Measurements from ENCODE around the gene ATP8B4.
A peak's percentile ranks its signal among the peaks of the same experiment; 100 is the strongest.
"Not testable (repeated sequence)": the region's sequence is repeated elsewhere in the genome, so short reads cannot be mapped to it uniquely, and the experiment has no call there.

The ATP8B4 gene

GRCh38 chr15:50003786-50004334 is 115.2 kb downstream of the ATP8B4 start:
- peak; percentile 77 for DNase-seq

GRCh38 chr15:49991587-49991986 is 127.4 kb downstream of the ATP8B4 start:
- no peak for DNase-seq

GRCh38 chr15:49990835-49991545 is 128.0 kb downstream of the ATP8B4 start:
- peak; percentile 1 for DNase-seq

GRCh38 chr15:49989498-49989897 is 129.5 kb downstream of the ATP8B4 start:
- DNase-seq: no peak

GRCh38 chr15:49988766-49989165 is 130.3 kb downstream of the ATP8B4 start:
- DNase-seq: no peak

GRCh38 chr15:49987896-49988295 is 131.1 kb downstream of the ATP8B4 start:
- no peak for DNase-seq

GRCh38 chr15:49987198-49987785 is 131.7 kb downstream of the ATP8B4 start:
- DNase-seq: no peak

GRCh38 chr15:49986326-49986725 is 132.7 kb downstream of the ATP8B4 start:
- DNase-seq: no peak

GRCh38 chr15:49985463-49985862 is 133.6 kb downstream of the ATP8B4 start:
- no peak for DNase-seq

- no peak for DNase-seq
Measured at GRCh38 chr15:49984436-49984835, 134.6 kb downstream of the ATP8B4 start.

GRCh38 chr15:49982584-49982983 is 136.4 kb downstream of the ATP8B4 start:
- no peak for DNase-seq

GRCh38 chr15:49979705-49980382 is 139.2 kb downstream of the ATP8B4 start:
- DNase-seq: no peak

- no peak for DNase-seq
Measured at GRCh38 chr15:49978121-49978520, 140.9 kb downstream of the ATP8B4 start.

GRCh38 chr15:49977306-49977705 is 141.7 kb downstream of the ATP8B4 start:
- no peak for DNase-seq

GRCh38 chr15:49964551-49964950 is 154.5 kb downstream of the ATP8B4 start:
- DNase-seq: no peak

- no peak for DNase-seq
Measured at GRCh38 chr15:49964061-49964460, 155.0 kb downstream of the ATP8B4 start.

- not testable (repeated sequence) for DNase-seq
Measured at GRCh38 chr15:49963033-49963772, 155.8 kb downstream of the ATP8B4 start.

GRCh38 chr15:49962044-49962602 is 156.9 kb downstream of the ATP8B4 start:
- no peak for DNase-seq

GRCh38 chr15:49953421-49953820 is 165.6 kb downstream of the ATP8B4 start:
- DNase-seq: no peak

- DNase-seq: no peak
Measured at GRCh38 chr15:49946681-49947080, 172.4 kb downstream of the ATP8B4 start.

GRCh38 chr15:49934487-49934886 is 184.5 kb downstream of the ATP8B4 start:
- no peak for DNase-seq

- DNase-seq: no peak
Measured at GRCh38 chr15:49927189-49927861, 191.7 kb downstream of the ATP8B4 start.

Measured in NCI-H526 treated with DMSO at 0.1 percent for 48 hours (cell line).